Measurements from ENCODE around the gene MED12L.
"Not testable (repeated sequence)": the region's sequence is repeated elsewhere in the genome, so short reads cannot be mapped to it uniquely, and the experiment has no call there.

MED12L gene

GRCh38 chr3:151351219-151351618 lies 265.8 kb downstream of the MED12L start:
- in situ Hi-C loops (cut with MboI; ENCODE audit: low sequenced_read_pairs), result no loop called here

GRCh38 chr3:151351648-151352047 lies 266.2 kb downstream of the MED12L start:
- in situ Hi-C loops (cut with MboI; ENCODE audit: low sequenced_read_pairs), result no loop called here

GRCh38 chr3:151356794-151357462 lies 271.5 kb downstream of the MED12L start:
- in situ Hi-C loops (cut with MboI; ENCODE audit: low sequenced_read_pairs), result no loop called here

- in situ Hi-C loops (cut with MboI; ENCODE audit: low sequenced_read_pairs), result no loop called here
These were observed 272.0 kb downstream of the MED12L start for GRCh38 chr3:151357463-151357850.

GRCh38 chr3:151362751-151363174 lies 277.3 kb downstream of the MED12L start:
- in situ Hi-C loops (cut with MboI; ENCODE audit: low sequenced_read_pairs), result no loop called here

GRCh38 chr3:151366993-151367392 lies 281.5 kb downstream of the MED12L start:
- in situ Hi-C loops (cut with MboI; ENCODE audit: low sequenced_read_pairs), result no loop called here

- in situ Hi-C loops (cut with MboI; ENCODE audit: low sequenced_read_pairs), result no loop called here
These were observed 282.0 kb downstream of the MED12L start for GRCh38 chr3:151367448-151367847.

- in situ Hi-C loops (cut with MboI; ENCODE audit: low sequenced_read_pairs), result no loop called here
These were observed 286.1 kb downstream of the MED12L start for GRCh38 chr3:151371526-151371925.

- in situ Hi-C loops (cut with MboI; ENCODE audit: low sequenced_read_pairs), result no loop called here
These were observed 286.8 kb downstream of the MED12L start for GRCh38 chr3:151372063-151372820.

- in situ Hi-C loops (cut with MboI; ENCODE audit: low sequenced_read_pairs), result no loop called here
These were observed 292.4 kb downstream of the MED12L start for GRCh38 chr3:151377768-151378385.

- in situ Hi-C loops (cut with MboI; ENCODE audit: low sequenced_read_pairs), result no loop called here
These were observed 293.7 kb downstream of the MED12L start for GRCh38 chr3:151379083-151379734.

GRCh38 chr3:151382671-151383070 lies 297.2 kb downstream of the MED12L start:
- in situ Hi-C loops (cut with MboI; ENCODE audit: low sequenced_read_pairs), result no loop called here

- in situ Hi-C loops (cut with MboI; ENCODE audit: low sequenced_read_pairs), result no loop called here
These were observed 297.6 kb downstream of the MED12L start for GRCh38 chr3:151383111-151383510.

GRCh38 chr3:151383956-151384355 lies 298.5 kb downstream of the MED12L start:
- in situ Hi-C loops (cut with MboI; ENCODE audit: low sequenced_read_pairs), result no loop called here

- in situ Hi-C loops (cut with MboI; ENCODE audit: low sequenced_read_pairs), result no loop called here
These were observed 299.3 kb downstream of the MED12L start, which contains the start of gene P2RY12 for GRCh38 chr3:151384741-151385174. Gene P2RY12, minus strand, starts transcription at chr3:151384753. Its CDS starts 45,908 bp downstream, at chr3:151338845.

GRCh38 chr3:151386056-151386455 lies 300.6 kb downstream of the MED12L start:
- in situ Hi-C loops (cut with MboI; ENCODE audit: low sequenced_read_pairs), result no loop called here

GRCh38 chr3:151387432-151387831 lies 302.0 kb downstream of the MED12L start:
- in situ Hi-C loops (cut with MboI; ENCODE audit: low sequenced_read_pairs), result no loop called here

- in situ Hi-C loops (cut with MboI; ENCODE audit: low sequenced_read_pairs), result no loop called here
These were observed 302.4 kb downstream of the MED12L start for GRCh38 chr3:151387842-151388241.

GRCh38 chr3:151391720-151392119 lies 306.3 kb downstream of the MED12L start:
- in situ Hi-C loops (cut with MboI; ENCODE audit: low sequenced_read_pairs), result no loop called here

- in situ Hi-C loops (cut with MboI; ENCODE audit: low sequenced_read_pairs), result not testable (repeated sequence)
These were observed 306.7 kb downstream of the MED12L start for GRCh38 chr3:151392191-151392590.

GRCh38 chr3:151393146-151393830 lies 307.8 kb downstream of the MED12L start:
- in situ Hi-C loops (cut with MboI; ENCODE audit: low sequenced_read_pairs), result no loop called here

Measured in HL-60/S4 (cell line).